NCI-H2227 treated with DMSO at 0.1 percent for 48 hours (cell line): ENCODE measurements around the gene CYYR1.

Experiments used
- DNase-seq: peaks from one replicate; lab custom pipeline; 2025; lab: John Stamatoyannopoulos, UW

CYYR1 gene

GRCh38 chr21:26433386-26433785 lies 139.7 kb downstream of the CYYR1 start:
- DNase-seq = no peak

GRCh38 chr21:26432410-26432809 lies 140.7 kb downstream of the CYYR1 start:
- DNase-seq = no peak

- DNase-seq = no peak
Observed at GRCh38 chr21:26425576-26425975, 147.5 kb downstream of the CYYR1 start.

DNA sequence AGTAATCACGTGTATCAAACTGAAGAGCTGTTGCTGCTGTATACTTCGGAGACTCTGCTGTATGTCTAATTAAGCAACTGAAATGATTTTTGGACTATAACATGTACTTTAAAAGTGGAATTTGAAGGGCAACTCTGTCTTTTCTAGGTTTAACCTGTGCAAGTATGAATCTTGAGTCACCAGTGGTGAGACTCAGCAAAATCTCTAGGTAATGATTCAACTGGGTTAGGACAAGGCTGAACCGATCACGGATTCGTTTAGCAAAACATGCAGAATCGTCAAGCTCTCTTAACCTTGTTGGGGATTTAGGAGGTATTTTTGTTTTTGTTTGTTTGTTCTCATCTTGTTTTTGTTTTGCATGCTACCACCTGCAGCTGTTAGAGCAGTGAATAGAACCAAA lies 149.6 kb downstream of the CYYR1 start:
- DNase-seq = no peak

DNA sequence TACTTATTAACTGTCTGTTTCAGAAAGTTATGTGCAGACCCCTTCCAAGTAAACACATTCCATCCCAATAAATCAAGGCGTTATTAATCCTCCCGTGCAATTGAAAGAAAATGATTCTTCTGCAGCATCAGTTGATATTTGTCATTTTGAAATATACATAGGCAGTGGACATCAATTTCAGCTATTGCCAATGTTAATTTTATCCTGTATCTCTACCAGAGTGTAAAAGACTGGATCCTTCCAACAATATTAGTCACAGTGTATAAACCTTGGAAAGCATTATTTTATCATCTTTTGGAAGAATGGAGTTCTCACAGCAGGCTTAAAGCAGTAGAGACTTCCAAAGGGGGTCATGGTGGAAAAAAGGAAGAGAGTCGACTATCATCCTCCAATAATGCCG lies 150.4 kb downstream of the CYYR1 start:
- no peak for DNase-seq

- no peak for DNase-seq
Observed at GRCh38 chr21:26422138-26422537, 150.9 kb downstream of the CYYR1 start.

DNA sequence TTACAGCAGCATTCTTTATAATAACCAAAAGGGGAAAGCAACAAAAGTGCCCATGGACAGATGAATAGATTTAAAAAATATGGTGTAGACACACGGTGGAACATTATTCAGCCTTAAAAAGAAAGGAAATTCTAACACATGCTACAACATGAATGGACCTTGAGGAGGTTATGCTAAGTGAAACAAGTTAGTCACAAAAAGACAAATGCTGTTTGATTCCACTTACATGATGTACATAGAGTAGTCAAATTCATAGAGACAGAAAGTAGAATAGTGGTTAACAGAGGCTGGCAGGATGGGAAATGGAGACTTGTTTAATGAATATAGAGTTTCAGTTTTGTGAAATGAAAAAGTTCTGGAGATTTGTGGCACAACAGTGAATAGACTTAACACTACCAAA lies 151.4 kb downstream of the CYYR1 start:
- no peak for DNase-seq
